H9 (cell line): Measurements from ENCODE around the gene CHCHD3. TPM values are rescaled to one million over a fixed set of nuclear protein-coding genes. Genes with fewer than 3 reads are reported as not detected.

Experiments used
- DNase-seq: peaks from one replicate; pipeline ENCODE4 v3.0.0-alpha.2; 2017
- H2AFZ ChIP-seq: one replicate; pipeline ENCODE4 v1.6.1; 2013; ENCODE audit warnings: mild to moderate bottlenecking, low read length, control low read depth, moderate library complexity
- H2AK5ac ChIP-seq: 2 replicates; pipeline ENCODE4 v1.6.1; 2013; ENCODE audit warnings: low read length, control low read depth, mixed read lengths; ENCODE audit not compliant: insufficient read length
- H2BK120ac ChIP-seq: one replicate; pipeline ENCODE4 v1.6.1; 2013; ENCODE audit warnings: low read depth, mild to moderate bottlenecking, low read length, control low read depth, inconsistent platforms; ENCODE audit not compliant: poor library complexity, severe bottlenecking
- H2BK12ac ChIP-seq: 2 replicates; pipeline ENCODE4 v1.6.1; 2013; ENCODE audit warnings: low read length, control low read depth, mixed read lengths, low read depth; ENCODE audit not compliant: insufficient read length
- H2BK15ac ChIP-seq: 2 replicates; pipeline ENCODE4 v1.6.1; 2013; ENCODE audit warnings: low read depth, low read length, control low read depth
- H2BK20ac ChIP-seq: one replicate; pipeline ENCODE4 v1.6.1; 2013; ENCODE audit warnings: low read depth, mild to moderate bottlenecking, low read length, control low read depth, inconsistent platforms; ENCODE audit not compliant: poor library complexity, severe bottlenecking
- H2BK5ac ChIP-seq: 2 replicates; pipeline ENCODE4 v1.6.1; 2013; ENCODE audit warnings: low read length, control low read depth, mixed read lengths; ENCODE audit not compliant: insufficient read length
- H3K14ac ChIP-seq: 2 replicates; pipeline ENCODE4 v1.6.1; 2013; ENCODE audit warnings: low read length, control low read depth; ENCODE audit not compliant: insufficient read depth
- H3K18ac ChIP-seq: 2 replicates; pipeline ENCODE4 v1.6.1; 2013; ENCODE audit warnings: low read depth, mild to moderate bottlenecking, mixed read lengths, low read length, control low read depth; ENCODE audit not compliant: insufficient read length
- H3K23ac ChIP-seq: 2 replicates; pipeline ENCODE4 v1.6.1; 2013; ENCODE audit warnings: low read length, control low read depth, mixed read lengths, low read depth; ENCODE audit not compliant: insufficient read length
- H3K23me2 ChIP-seq: 2 replicates; pipeline ENCODE4 v1.6.1; 2013; ENCODE audit warnings: low read depth, mild to moderate bottlenecking, mixed read lengths, low read length, control low read depth; ENCODE audit not compliant: insufficient read length, poor library complexity, severe bottlenecking
- H3K27ac ChIP-seq: 2 replicates; pipeline ENCODE4 v1.5.1; 2013; ENCODE audit warnings: low read length, control low read depth, mixed read lengths, low read depth; ENCODE audit not compliant: insufficient read length
- H3K27me3 ChIP-seq: 2 replicates; pipeline ENCODE4 v1.6.1; 2013; ENCODE audit warnings: low read length, control low read depth, inconsistent platforms; ENCODE audit not compliant: insufficient read depth
- H3K4ac ChIP-seq: 2 replicates; pipeline ENCODE4 v1.6.1; 2013; ENCODE audit warnings: low read depth, mild to moderate bottlenecking, control low read depth, inconsistent platforms, low read length, moderate library complexity
- H3K4me1 ChIP-seq: 2 replicates; pipeline ENCODE4 v1.6.1; 2013; ENCODE audit warnings: low read length, control low read depth, inconsistent platforms; ENCODE audit not compliant: insufficient read depth
- H3K4me2 ChIP-seq: 2 replicates; pipeline ENCODE4 v1.6.1; 2013; ENCODE audit warnings: low read length, control low read depth, mixed read lengths; ENCODE audit not compliant: insufficient read length, insufficient read depth
- H3K56ac ChIP-seq: 2 replicates; pipeline ENCODE4 v1.6.1; 2013; ENCODE audit warnings: low read depth, mild to moderate bottlenecking, mixed read lengths, low read length, control low read depth; ENCODE audit not compliant: insufficient read length
- H3K79me1 ChIP-seq: 2 replicates; pipeline ENCODE4 v1.6.1; 2013; ENCODE audit warnings: low read depth, mild to moderate bottlenecking, moderate library complexity, low read length, control low read depth, inconsistent platforms; ENCODE audit not compliant: insufficient read depth, poor library complexity, severe bottlenecking
- H3K79me2 ChIP-seq: 2 replicates; pipeline ENCODE4 v1.6.1; 2013; ENCODE audit warnings: low read length, control low read depth, inconsistent platforms; ENCODE audit not compliant: insufficient read depth
- H3K9ac ChIP-seq: 2 replicates; pipeline ENCODE4 v1.6.1; 2013; ENCODE audit warnings: low read length, control low read depth, mixed read lengths; ENCODE audit not compliant: insufficient read length; ENCODE audit errors: extremely low read depth
- H3K9me3 ChIP-seq: one replicate; pipeline ENCODE4 v1.6.1; 2013; ENCODE audit warnings: low read depth, low read length, inconsistent platforms; ENCODE audit not compliant: control insufficient read depth
- H3T11ph ChIP-seq: one replicate; pipeline ENCODE4 v1.6.1; 2013; ENCODE audit warnings: mild to moderate bottlenecking, low read length, control low read depth, inconsistent platforms
- H4K20me1 ChIP-seq: one replicate; pipeline ENCODE4 v1.6.1; 2013; ENCODE audit not compliant: control insufficient read depth, insufficient read length, insufficient read depth
- H4K5ac ChIP-seq: 2 replicates; pipeline ENCODE4 v1.6.1; 2013; ENCODE audit warnings: low read depth, mild to moderate bottlenecking, mixed read lengths, low read length, control low read depth; ENCODE audit not compliant: insufficient read length
- H4K8ac ChIP-seq: replicated peaks from 2 replicates; pipeline ENCODE4 v1.6.1; 2013; ENCODE audit warnings: low read length, control low read depth, mixed read lengths, low read depth; ENCODE audit not compliant: insufficient read length
- H4K91ac ChIP-seq: 2 replicates; pipeline ENCODE4 v1.6.1; 2013; ENCODE audit warnings: low read depth, mild to moderate bottlenecking, moderate library complexity, mixed read lengths, low read length, control low read depth; ENCODE audit not compliant: insufficient read length
- H3K27ac Mint-ChIP-seq, 3 experiments: 2 replicates in 2 of 3; 3 replicates in 1 of 3; pipeline ENCODE4 v1.8.0; 2020 to 2021; ENCODE audit warnings: mixed read lengths in 3 of 3, mild to moderate bottlenecking in 1 of 3, moderate library complexity in 1 of 3
- H3K27me3 Mint-ChIP-seq: 2 replicates; pipeline ENCODE4 v1.8.0; 2021; ENCODE audit warnings: low read depth, mild to moderate bottlenecking, moderate library complexity, mixed read lengths
- H3K36me3 Mint-ChIP-seq, 3 experiments: 2 replicates in 2 of 3; 3 replicates in 1 of 3; pipeline ENCODE4 v1.8.0; 2020 to 2021; ENCODE audit warnings: low read depth in 3 of 3, mixed read lengths in 3 of 3; ENCODE audit not compliant: insufficient read depth in 1 of 3
- H3K4me1 Mint-ChIP-seq, 2 experiments: 2 replicates each; pipeline ENCODE4 v1.8.0; 2020; ENCODE audit warnings: mixed read lengths in 2 of 2
- H3K4me3 Mint-ChIP-seq, 2 experiments: 2 replicates in 1 of 2; 3 replicates in 1 of 2; pipeline ENCODE4 v1.8.0; 2020 to 2021; ENCODE audit warnings: mild to moderate bottlenecking in 2 of 2, mixed read lengths in 2 of 2, moderate library complexity in 1 of 2
- H3K9me3 Mint-ChIP-seq, 2 experiments: 2 replicates in 1 of 2; 3 replicates in 1 of 2; pipeline ENCODE4 v1.8.0; 2020; ENCODE audit warnings: mild to moderate bottlenecking in 2 of 2, mixed read lengths in 2 of 2, moderate library complexity in 1 of 2
- WGBS: extraction: QIAGEN DNeasy Blood & Tissue Kit; methylation state at CpG from one replicate; pipeline ENCODE4 v1.1.7; 2013; ENCODE audit warnings: missing lambda C conversion rate, low lambda C conversion rate, mixed read lengths; ENCODE audit not compliant: insufficient read length; ENCODE audit errors: extremely low coverage; 5-methylcytosine and 5-hydroxymethylcytosine counted together
- total RNA-seq: library from RNA; stranded (reverse); gene quantifications from 2 replicates; pipeline ENCODE4 v1.2.1, GENCODE V29; 2021
- TF ChIP-seq, protein P1 (sequence below): fragments of 200-600 bp; sonication (generic); conservative IDR thresholded peaks from 3 replicates; pipeline ENCODE4 v1.8.0; 2021; ENCODE audit warnings: antibody characterized with exemption, mild to moderate bottlenecking

CHCHD3 gene
- total RNA-seq, 1 experiment from 2014 or later, result 104 TPM

DNA sequence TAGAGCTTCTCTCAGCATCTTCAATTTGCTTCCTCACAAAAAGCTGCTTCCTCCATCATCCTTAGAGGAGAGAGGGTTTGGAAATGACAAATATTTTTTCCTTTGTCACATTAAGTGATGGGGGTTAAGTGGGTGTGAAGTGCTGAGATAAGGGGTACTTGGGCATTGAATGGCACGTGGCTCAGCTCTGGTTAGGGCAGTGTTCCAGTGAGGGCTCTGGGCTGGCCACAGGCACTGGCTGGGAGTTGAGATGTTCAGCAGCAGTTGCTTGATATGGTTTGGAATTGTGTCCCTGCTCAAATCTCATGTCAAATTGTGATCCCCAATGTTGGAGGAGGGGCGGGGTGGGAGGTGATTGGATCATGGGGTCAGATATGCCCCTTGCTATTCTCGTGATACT is 33.7 kb upstream of the CHCHD3 start:
- DNase-seq, result no peak
- Histone ChIP-seq H2BK15ac (no peak overlapping the region), H3K27me3 (no peaks in the 10 kb centered on the region), H3K56ac (no peak overlapping the region), H3K14ac (no peak overlapping the region), H3K23ac (no peak overlapping the region), H3K9ac (no peak overlapping the region), H3K18ac (no peak overlapping the region), H3K4me2 (no peak overlapping the region), H4K91ac (no peak overlapping the region), H2BK12ac (no peak overlapping the region), H2AK5ac (no peak overlapping the region), H3K9me3 (no peaks in the 10 kb centered on the region), H3K4me1 (peaks cover 6% of the 10 kb centered on the region; the same call in 1 of the 2 replicates), H4K5ac (no peak overlapping the region), H3K4ac (no peak overlapping the region), H3T11ph (no peak overlapping the region), H2AFZ (no peak overlapping the region), H2BK120ac (no peak overlapping the region), H3K79me2 (no peaks in the 10 kb centered on the region), H2BK5ac (no peak overlapping the region), H3K79me1 (no peaks in the 10 kb centered on the region), H4K20me1 (no peaks in the 10 kb centered on the region), H3K23me2 (no peaks in the 10 kb centered on the region), H2BK20ac (no peak overlapping the region), H4K8ac (no peak overlapping the region), H3K27ac (no peak overlapping the region)
- no CpG with 5 or more reads among the region's 3 CpGs for WGBS
- Mint-ChIP-seq H3K4me3 (no peak overlapping the region), H3K9me3 (peaks cover 1 to 10% of the 10 kb centered on the region in 2 experiments), H3K27me3 (no peaks in the 10 kb centered on the region; the same call in 1 of the 2 replicates), H3K4me1 (peaks cover 12 to 22% of the 10 kb centered on the region in 2 experiments), H3K36me3 (peaks cover 0 to 6% (median 4%) of the 10 kb centered on the region in 3 experiments; a peak in 4 of 7 replicates), H3K27ac (no peak overlapping the region; a peak in 1 of 7 replicates)
- TF ChIP-seq, protein P1, sequence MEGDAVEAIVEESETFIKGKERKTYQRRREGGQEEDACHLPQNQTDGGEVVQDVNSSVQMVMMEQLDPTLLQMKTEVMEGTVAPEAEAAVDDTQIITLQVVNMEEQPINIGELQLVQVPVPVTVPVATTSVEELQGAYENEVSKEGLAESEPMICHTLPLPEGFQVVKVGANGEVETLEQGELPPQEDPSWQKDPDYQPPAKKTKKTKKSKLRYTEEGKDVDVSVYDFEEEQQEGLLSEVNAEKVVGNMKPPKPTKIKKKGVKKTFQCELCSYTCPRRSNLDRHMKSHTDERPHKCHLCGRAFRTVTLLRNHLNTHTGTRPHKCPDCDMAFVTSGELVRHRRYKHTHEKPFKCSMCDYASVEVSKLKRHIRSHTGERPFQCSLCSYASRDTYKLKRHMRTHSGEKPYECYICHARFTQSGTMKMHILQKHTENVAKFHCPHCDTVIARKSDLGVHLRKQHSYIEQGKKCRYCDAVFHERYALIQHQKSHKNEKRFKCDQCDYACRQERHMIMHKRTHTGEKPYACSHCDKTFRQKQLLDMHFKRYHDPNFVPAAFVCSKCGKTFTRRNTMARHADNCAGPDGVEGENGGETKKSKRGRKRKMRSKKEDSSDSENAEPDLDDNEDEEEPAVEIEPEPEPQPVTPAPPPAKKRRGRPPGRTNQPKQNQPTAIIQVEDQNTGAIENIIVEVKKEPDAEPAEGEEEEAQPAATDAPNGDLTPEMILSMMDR, result no peak
